Measurements from ENCODE around the gene NCOA3. TPM values are rescaled to one million over a fixed set of nuclear protein-coding genes. Genes with fewer than 3 reads are reported as not detected.
"Not testable (repeated sequence)": the region's sequence is repeated elsewhere in the genome, so short reads cannot be mapped to it uniquely, and the experiment has no call there.

Gene NCOA3
- total and polyA plus RNA-seq, 2 donors: 11.4 to 20.3 TPM

- H3K4me3 ChIP-seq (ENCODE audit: low read length in 2 of 2): no peak overlapping the region
- H3K4me1 ChIP-seq (ENCODE audit: control insufficient read depth in 2 of 2, insufficient read depth in 2 of 2, low read length in 2 of 2): no peaks in the 10 kb centered on the region
- H3K27me3 ChIP-seq (ENCODE audit: control insufficient read depth in 2 of 2, insufficient read depth in 1 of 2, low read length in 1 of 2): no peaks in the 10 kb centered on the region
- H3K9me3 ChIP-seq (ENCODE audit: control insufficient read depth in 2 of 2, insufficient read depth in 1 of 2, low read length in 1 of 2): no peaks in the 10 kb centered on the region
- no peak overlapping the region for H3K27ac ChIP-seq (ENCODE audit: low read depth in 1 of 2, low read length in 1 of 2)
- WGBS: over 99% methylated on average over 8 of the region's 8 CpGs
- no peaks in the 10 kb centered on the region for H3K36me3 ChIP-seq (ENCODE audit: control insufficient read depth in 2 of 2, insufficient read depth in 2 of 2, low read length in 1 of 2)
- no peak for DNase-seq (ENCODE audit: low read depth in 6 of 9, low spot score in 9 of 9)
Measured at GRCh38 chr20:47588158-47588557, 86.5 kb downstream of the NCOA3 start.

DNA sequence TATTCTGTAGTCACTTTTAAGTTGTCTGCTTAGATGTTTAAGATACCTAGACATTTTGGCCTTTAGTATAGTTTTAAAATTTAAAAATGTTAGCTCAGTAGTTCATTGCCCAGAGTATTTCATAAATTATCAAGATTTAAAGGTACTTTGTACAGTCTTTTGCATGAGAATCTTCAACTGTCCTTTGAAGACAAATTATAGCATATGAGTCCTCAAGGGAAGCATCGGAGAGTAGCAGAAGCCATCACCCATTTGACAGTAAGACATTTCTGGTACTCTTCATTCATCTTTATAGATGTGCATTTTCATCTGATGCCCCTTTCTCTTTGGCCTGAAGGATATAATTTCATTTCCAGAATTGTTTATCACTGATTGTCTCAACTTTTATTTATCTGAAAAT, 89.5 kb downstream of the NCOA3 start:
- Histone ChIP-seq H3K4me1 (ENCODE audit: control insufficient read depth in 2 of 2, insufficient read depth in 2 of 2, low read length in 2 of 2) (no peaks in the 10 kb centered on the region), H3K27me3 (ENCODE audit: control insufficient read depth in 2 of 2, insufficient read depth in 1 of 2, low read length in 1 of 2) (no peaks in the 10 kb centered on the region), H3K36me3 (ENCODE audit: control insufficient read depth in 2 of 2, insufficient read depth in 2 of 2, low read length in 1 of 2) (no peaks in the 10 kb centered on the region), H3K9me3 (ENCODE audit: control insufficient read depth in 2 of 2, insufficient read depth in 1 of 2, low read length in 1 of 2) (no peaks in the 10 kb centered on the region), H3K4me3 (ENCODE audit: low read length in 2 of 2) (no peak overlapping the region), H3K27ac (ENCODE audit: low read depth in 1 of 2, low read length in 1 of 2) (no peak overlapping the region)
- DNase-seq (ENCODE audit: low read depth in 6 of 9, low spot score in 9 of 9): no peak
- 96% methylated on average over 1 of the region's 1 CpG for WGBS

GRCh38 chr20:47594157-47594556, 92.5 kb downstream of the NCOA3 start:
- no peak for DNase-seq (ENCODE audit: low read depth in 6 of 9, low spot score in 9 of 9)
- Histone ChIP-seq H3K9me3 (ENCODE audit: control insufficient read depth in 2 of 2, insufficient read depth in 1 of 2, low read length in 1 of 2) (no peaks in the 10 kb centered on the region), H3K27me3 (ENCODE audit: control insufficient read depth in 2 of 2, insufficient read depth in 1 of 2, low read length in 1 of 2) (no peaks in the 10 kb centered on the region), H3K27ac (ENCODE audit: low read depth in 1 of 2, low read length in 1 of 2) (no peak overlapping the region), H3K36me3 (ENCODE audit: control insufficient read depth in 2 of 2, insufficient read depth in 2 of 2, low read length in 1 of 2) (no peaks in the 10 kb centered on the region), H3K4me1 (ENCODE audit: control insufficient read depth in 2 of 2, insufficient read depth in 2 of 2, low read length in 2 of 2) (no peaks in the 10 kb centered on the region), H3K4me3 (ENCODE audit: low read length in 2 of 2) (no peak overlapping the region)
- WGBS: 98% methylated on average over 6 of the region's 6 CpGs

DNA sequence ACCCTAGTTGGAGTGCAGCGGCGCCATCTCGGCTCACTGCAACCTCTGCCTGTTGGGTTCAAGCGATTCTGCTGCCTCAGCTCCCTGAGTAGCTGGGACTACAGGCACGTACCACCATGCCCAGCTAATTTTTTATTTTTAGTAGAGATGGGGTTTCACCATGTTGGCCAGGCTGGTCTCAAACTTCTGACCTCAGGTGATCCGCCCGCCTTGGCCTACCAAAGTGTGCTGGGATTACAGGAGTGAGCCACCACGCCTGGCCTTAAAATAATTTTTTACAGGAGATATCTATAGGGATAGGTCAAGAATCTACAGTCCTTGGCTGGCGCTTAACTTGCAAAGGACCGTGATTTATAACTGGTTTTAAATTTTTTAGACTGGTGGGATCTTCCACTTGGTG, 93.5 kb downstream of the NCOA3 start:
- H3K27me3 ChIP-seq (ENCODE audit: control insufficient read depth in 2 of 2, insufficient read depth in 1 of 2, low read length in 1 of 2); H3K36me3 ChIP-seq (ENCODE audit: control insufficient read depth in 2 of 2, insufficient read depth in 2 of 2, low read length in 1 of 2); H3K9me3 ChIP-seq (ENCODE audit: control insufficient read depth in 2 of 2, insufficient read depth in 1 of 2, low read length in 1 of 2); DNase-seq (ENCODE audit: low read depth in 6 of 9, low spot score in 9 of 9); H3K4me3 ChIP-seq (ENCODE audit: low read length in 2 of 2); H3K27ac ChIP-seq (ENCODE audit: low read depth in 1 of 2, low read length in 1 of 2); H3K4me1 ChIP-seq (ENCODE audit: control insufficient read depth in 2 of 2, insufficient read depth in 2 of 2, low read length in 2 of 2): not testable (repeated sequence)
- 98% methylated on average over 10 of the region's 10 CpGs for WGBS

DNA sequence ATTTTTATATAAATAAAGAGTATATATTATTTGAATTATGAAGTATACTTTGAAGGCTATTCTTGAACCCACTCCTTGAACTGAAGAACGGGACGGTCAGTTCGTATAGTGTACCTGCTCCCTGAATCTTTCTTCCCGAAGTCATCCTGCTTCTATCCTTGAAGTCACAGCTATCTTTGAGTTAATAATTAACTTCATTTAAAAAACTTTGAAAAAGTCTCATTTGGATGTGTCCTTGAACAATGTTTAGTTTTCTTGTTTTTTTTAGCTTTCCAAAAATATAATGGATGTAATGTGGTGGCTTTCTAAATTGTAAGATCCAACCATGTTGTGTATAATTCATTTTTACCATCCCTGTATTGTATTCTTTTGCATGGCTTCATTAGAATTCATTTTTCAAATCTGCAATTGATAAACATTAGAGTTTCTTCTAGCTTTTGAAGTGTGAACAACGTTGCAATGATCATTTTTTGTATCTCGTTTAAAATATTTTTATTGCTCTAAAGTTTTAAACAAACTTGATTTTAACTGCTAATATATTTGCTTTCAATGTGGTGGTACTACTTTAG, 94.4 kb downstream of the NCOA3 start:
- Histone ChIP-seq H3K27me3 (ENCODE audit: control insufficient read depth in 2 of 2, insufficient read depth in 1 of 2, low read length in 1 of 2) (no peaks in the 10 kb centered on the region), H3K9me3 (ENCODE audit: control insufficient read depth in 2 of 2, insufficient read depth in 1 of 2, low read length in 1 of 2) (no peaks in the 10 kb centered on the region), H3K36me3 (ENCODE audit: control insufficient read depth in 2 of 2, insufficient read depth in 2 of 2, low read length in 1 of 2) (no peaks in the 10 kb centered on the region), H3K4me1 (ENCODE audit: control insufficient read depth in 2 of 2, insufficient read depth in 2 of 2, low read length in 2 of 2) (no peaks in the 10 kb centered on the region), H3K4me3 (ENCODE audit: low read length in 2 of 2) (no peak overlapping the region), H3K27ac (ENCODE audit: low read depth in 1 of 2, low read length in 1 of 2) (no peak overlapping the region)
- no peak for DNase-seq (ENCODE audit: low read depth in 6 of 9, low spot score in 9 of 9)
- 92% methylated on average over 6 of the region's 6 CpGs for WGBS

- no peak for DNase-seq (ENCODE audit: low read depth in 6 of 9, low spot score in 9 of 9)
Measured at GRCh38 chr20:47597090-47597489, 95.4 kb downstream of the NCOA3 start.

GRCh38 chr20:47598911-47599744, 97.4 kb downstream of the NCOA3 start:
- H3K27ac ChIP-seq (ENCODE audit: low read depth in 1 of 2, low read length in 1 of 2): no peak overlapping the region
- WGBS: 98% methylated on average over 7 of the region's 7 CpGs
- no peaks in the 10 kb centered on the region for H3K9me3 ChIP-seq (ENCODE audit: control insufficient read depth in 2 of 2, insufficient read depth in 1 of 2, low read length in 1 of 2)
- H3K4me1 ChIP-seq (ENCODE audit: control insufficient read depth in 2 of 2, insufficient read depth in 2 of 2, low read length in 2 of 2): no peaks in the 10 kb centered on the region
- H3K36me3 ChIP-seq (ENCODE audit: control insufficient read depth in 2 of 2, insufficient read depth in 2 of 2, low read length in 1 of 2): no peaks in the 10 kb centered on the region
- H3K4me3 ChIP-seq (ENCODE audit: low read length in 2 of 2): no peak overlapping the region
- no peaks in the 10 kb centered on the region for H3K27me3 ChIP-seq (ENCODE audit: control insufficient read depth in 2 of 2, insufficient read depth in 1 of 2, low read length in 1 of 2)
- no peak for DNase-seq (ENCODE audit: low read depth in 6 of 9, low spot score in 9 of 9)

More at GRCh38 chr20:47597090-47597489, 95.4 kb downstream of the NCOA3 start:
- no peaks in the 10 kb centered on the region for H3K4me1 ChIP-seq (ENCODE audit: control insufficient read depth in 2 of 2, insufficient read depth in 2 of 2, low read length in 2 of 2)
- no peak overlapping the region for H3K4me3 ChIP-seq (ENCODE audit: low read length in 2 of 2)
- H3K36me3 ChIP-seq (ENCODE audit: control insufficient read depth in 2 of 2, insufficient read depth in 2 of 2, low read length in 1 of 2): no peaks in the 10 kb centered on the region
- H3K27me3 ChIP-seq (ENCODE audit: control insufficient read depth in 2 of 2, insufficient read depth in 1 of 2, low read length in 1 of 2): no peaks in the 10 kb centered on the region
- no peak overlapping the region for H3K27ac ChIP-seq (ENCODE audit: low read depth in 1 of 2, low read length in 1 of 2)
- no peaks in the 10 kb centered on the region for H3K9me3 ChIP-seq (ENCODE audit: control insufficient read depth in 2 of 2, insufficient read depth in 1 of 2, low read length in 1 of 2)

DNA sequence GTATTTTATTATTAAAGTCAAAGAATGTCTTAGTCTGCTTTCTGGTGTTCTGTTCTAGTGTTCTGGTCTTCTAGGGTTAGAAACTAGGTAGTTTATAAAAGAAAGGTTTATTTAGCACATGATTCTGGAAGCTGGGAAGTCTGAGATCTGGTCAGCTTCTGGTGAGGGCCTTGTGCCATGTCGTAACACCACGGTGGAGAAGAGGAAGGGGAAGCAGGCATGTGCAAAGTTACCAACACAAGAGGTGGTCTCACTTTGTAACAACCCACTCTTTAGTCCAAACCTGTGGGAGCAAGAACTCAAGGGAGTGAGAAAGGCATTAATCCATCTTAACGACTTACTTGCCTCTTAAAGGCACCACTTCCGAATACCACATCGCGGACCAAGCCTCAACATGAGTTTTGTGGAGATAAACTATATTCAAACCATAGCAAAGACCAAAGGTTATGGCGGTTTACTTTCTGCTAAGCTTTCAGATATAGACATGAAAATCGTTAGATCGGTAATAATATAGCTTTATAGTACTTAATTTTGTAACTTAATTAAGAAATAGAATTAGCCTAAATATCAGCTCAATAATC, 99.4 kb downstream of the NCOA3 start:
- DNase-seq (ENCODE audit: low read depth in 6 of 9, low spot score in 9 of 9): no peak
- 95% methylated on average over 9 of the region's 9 CpGs for WGBS

DNA sequence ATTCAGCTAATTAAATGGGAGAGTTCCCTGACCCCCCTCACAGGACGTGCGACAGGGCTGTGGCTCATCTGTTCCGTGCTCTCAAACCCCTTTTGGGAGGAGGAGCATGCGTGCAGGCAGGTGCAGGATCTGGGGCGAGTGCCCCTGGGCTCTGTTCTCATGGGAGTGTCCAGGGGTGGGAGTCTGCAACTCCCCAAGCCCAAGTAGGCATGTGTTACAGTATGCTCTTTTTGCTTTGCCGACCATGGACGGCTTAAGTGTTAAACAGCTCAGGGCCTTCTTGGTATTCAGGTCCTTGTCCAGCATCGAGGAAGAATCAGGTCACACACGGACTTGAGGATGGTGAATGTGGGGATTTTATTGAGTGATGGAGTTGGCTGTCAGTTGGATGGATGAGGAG, 101.6 kb downstream of the NCOA3 start:
- Histone ChIP-seq H3K27me3 (ENCODE audit: control insufficient read depth in 2 of 2, insufficient read depth in 1 of 2, low read length in 1 of 2) (no peaks in the 10 kb centered on the region), H3K36me3 (ENCODE audit: control insufficient read depth in 2 of 2, insufficient read depth in 2 of 2, low read length in 1 of 2) (peaks cover 0 to 9% of the 10 kb centered on the region in 2 donors), H3K27ac (ENCODE audit: low read depth in 1 of 2, low read length in 1 of 2) (no peak overlapping the region), H3K4me1 (ENCODE audit: control insufficient read depth in 2 of 2, insufficient read depth in 2 of 2, low read length in 2 of 2) (no peaks in the 10 kb centered on the region), H3K4me3 (ENCODE audit: low read length in 2 of 2) (no peak overlapping the region), H3K9me3 (ENCODE audit: control insufficient read depth in 2 of 2, insufficient read depth in 1 of 2, low read length in 1 of 2) (no peaks in the 10 kb centered on the region)
- DNase-seq (ENCODE audit: low read depth in 6 of 9, low spot score in 9 of 9): no peak
- 98% methylated on average over 9 of the region's 9 CpGs for WGBS

More for the DNA sequence above, 99.4 kb downstream of the NCOA3 start:
- Histone ChIP-seq H3K27ac (ENCODE audit: low read depth in 1 of 2, low read length in 1 of 2) (no peak overlapping the region), H3K27me3 (ENCODE audit: control insufficient read depth in 2 of 2, insufficient read depth in 1 of 2, low read length in 1 of 2) (no peaks in the 10 kb centered on the region), H3K9me3 (ENCODE audit: control insufficient read depth in 2 of 2, insufficient read depth in 1 of 2, low read length in 1 of 2) (no peaks in the 10 kb centered on the region), H3K4me3 (ENCODE audit: low read length in 2 of 2) (no peak overlapping the region), H3K36me3 (ENCODE audit: control insufficient read depth in 2 of 2, insufficient read depth in 2 of 2, low read length in 1 of 2) (peaks cover 0 to 3% of the 10 kb centered on the region in 2 donors), H3K4me1 (ENCODE audit: control insufficient read depth in 2 of 2, insufficient read depth in 2 of 2, low read length in 2 of 2) (no peaks in the 10 kb centered on the region)
